EL (cell line): ENCODE results near the gene TMEM170B.
A peak's percentile ranks its signal among the peaks of the same experiment; 100 is the strongest.
"Not testable (repeated sequence)": the region's sequence is repeated elsewhere in the genome, so short reads cannot be mapped to it uniquely, and the experiment has no call there.

ENCODE experiments used
- DNase-seq: peaks from one replicate; pipeline ENCODE4 v3.0.0-alpha.2; 2016

Gene TMEM170B

DNA sequence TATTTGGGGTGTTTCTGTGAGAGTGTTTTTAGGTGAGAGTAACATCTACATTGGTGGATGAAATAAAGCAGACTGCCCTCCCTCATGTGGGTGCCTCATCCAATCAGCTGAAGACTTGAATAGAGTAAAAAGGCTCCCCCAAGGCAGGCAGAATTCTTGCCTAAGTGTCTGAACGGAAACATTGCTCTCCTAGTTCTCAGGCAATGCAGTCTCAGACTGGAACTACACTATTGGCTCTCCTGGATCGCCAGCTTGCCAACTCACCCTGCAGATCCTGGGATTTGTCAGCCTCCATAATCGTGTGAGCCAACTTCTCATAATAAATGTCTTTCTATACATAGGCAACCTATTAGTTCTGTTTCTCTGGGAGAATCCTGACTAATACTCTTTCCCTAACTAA, 5.5 kb upstream of the TMEM170B start:
- no peak for DNase-seq

GRCh38 chr6:11534561-11534960, 3.0 kb upstream of the TMEM170B start:
- DNase-seq: no peak

DNA sequence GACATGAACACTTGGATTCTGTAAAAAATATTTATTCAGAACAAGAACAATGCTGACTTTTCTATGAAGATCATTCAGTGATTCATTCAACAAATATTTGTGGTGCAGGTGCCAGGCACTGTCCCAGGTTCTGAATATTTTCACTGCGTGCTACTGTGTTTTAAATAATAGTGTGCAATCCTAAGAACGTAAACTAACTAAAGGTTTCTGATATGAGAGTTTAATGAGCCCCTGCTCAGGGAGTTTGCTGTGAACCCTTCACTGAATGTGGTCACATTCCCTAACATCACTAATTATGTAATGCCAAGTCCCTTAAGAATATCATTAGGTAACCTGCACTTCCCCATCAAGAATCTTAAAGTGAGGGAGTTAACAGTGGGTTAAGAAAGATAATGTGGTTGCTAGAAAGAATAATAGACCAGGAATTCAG, 1.7 kb upstream of the TMEM170B start:
- peak; percentile 50 for DNase-seq

- no peak for DNase-seq
Observed at GRCh38 chr6:11536795-11537194, 754 bp upstream of the TMEM170B start.

- DNase-seq: peak; percentile 18
Observed at GRCh38 chr6:11538052-11538818, 686 bp downstream of the TMEM170B start.

GRCh38 chr6:11538819-11539468, 1.4 kb downstream of the TMEM170B start:
- no peak for DNase-seq

DNA sequence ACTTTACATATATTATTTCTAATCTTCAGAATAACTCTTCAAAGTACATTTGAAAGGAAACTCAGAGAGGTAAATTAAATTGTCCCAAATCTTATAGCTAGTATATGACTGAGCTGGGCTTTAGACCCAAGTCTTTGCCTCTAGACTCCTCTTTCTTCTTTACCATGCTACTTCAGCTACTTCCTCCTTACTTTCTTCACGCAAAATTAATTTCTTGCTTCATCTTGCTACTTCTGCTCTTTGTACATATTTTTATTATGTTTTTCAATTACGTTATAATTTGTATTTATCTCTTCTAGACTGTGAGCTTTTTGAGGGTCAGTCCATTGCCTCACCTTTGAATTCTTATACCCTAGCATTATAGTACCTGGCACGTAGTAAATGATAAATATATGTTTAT, 5.3 kb downstream of the TMEM170B start:
- DNase-seq: no peak

DNA sequence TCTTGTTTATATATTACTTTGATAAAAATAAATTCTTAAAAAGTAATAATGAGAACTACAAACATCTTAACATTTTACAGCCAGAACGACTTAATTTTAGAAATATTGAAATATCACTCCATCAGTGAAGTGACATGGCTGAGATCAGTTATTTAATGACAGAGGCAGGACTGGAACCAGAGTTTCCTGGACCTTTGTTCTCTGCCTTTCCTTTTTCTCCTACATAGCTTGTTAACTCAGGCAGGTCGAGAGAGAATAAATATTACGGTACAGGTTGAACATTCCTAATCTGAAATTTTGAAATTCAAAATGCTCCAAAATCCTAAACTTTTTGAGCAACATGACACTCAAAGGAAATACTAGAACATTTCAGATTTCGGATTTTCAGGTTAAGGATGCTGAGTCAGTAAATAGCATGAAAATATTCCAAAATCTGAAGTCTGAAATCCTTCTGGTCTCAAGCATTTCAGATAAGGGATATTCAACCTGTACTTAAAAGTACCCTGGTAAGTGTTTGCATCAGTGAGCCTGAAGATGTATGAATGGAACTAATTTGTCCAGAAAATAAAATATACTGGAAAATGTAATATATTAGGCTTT, 6.5 kb downstream of the TMEM170B start:
- no peak for DNase-seq

DNA sequence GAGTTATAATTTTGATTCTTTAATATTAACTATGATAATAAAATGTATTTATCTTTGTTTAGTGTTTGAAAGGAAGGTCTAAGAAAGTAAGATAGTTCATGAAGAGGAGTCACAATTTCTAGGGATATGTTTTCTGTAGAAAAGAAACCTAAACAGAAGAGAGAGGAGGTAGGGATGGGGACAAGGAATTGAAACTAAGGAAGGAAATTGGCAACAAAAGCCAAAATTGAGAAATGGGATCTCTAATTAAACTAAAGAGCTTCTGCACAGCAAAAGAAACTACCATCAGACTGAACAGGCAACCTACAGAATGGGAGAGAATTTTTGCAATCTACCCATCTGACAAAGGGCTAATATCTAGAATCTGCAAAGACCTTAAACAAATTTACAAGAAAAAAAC, 10.3 kb downstream of the TMEM170B start:
- not testable (repeated sequence) for DNase-seq

- not testable (repeated sequence) for DNase-seq
Observed at GRCh38 chr6:11548578-11548977, 11.0 kb downstream of the TMEM170B start.

GRCh38 chr6:11551053-11551452, 13.5 kb downstream of the TMEM170B start:
- DNase-seq: no peak

- no peak for DNase-seq
Observed at GRCh38 chr6:11552442-11552841, 14.9 kb downstream of the TMEM170B start.

DNA sequence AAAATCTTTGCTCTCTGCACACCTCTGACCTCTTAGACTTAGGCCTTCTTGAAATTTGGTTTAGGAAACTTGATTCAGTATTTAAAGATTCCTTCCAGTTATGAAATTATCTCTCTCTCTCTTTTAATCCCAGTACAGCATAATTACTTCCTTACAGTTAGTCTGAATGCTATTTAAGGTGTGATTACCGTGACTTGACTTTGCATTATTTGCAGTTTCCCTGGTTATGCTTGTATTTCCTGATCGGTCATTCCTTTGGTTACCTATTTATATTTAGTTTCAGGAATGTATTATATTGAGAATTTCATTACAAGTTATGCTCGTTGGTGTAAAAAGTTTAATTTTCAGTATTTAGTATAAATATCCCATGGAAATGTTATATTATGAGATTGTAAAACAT, 16.3 kb downstream of the TMEM170B start:
- DNase-seq: no peak

DNA sequence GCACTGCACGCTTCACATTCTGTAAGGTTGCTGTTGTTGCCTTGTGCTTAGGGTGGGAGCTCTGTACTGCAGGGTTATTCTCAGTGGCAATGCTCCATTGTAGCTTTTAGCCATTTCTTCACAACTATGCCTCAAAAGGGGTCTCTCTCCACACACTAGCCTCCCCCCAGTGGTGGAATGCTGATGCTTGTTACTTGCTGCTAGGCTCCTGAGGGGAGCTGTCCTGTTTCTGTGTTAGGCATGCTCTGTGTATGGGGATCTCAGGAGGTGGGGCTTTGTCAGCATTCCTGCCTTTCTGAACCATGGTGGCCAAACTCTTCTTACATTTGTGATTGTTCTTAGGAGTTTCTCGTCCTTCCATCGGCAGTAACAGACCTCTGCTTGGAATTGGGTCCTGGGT, 18.8 kb downstream of the TMEM170B start:
- no peak for DNase-seq

DNA sequence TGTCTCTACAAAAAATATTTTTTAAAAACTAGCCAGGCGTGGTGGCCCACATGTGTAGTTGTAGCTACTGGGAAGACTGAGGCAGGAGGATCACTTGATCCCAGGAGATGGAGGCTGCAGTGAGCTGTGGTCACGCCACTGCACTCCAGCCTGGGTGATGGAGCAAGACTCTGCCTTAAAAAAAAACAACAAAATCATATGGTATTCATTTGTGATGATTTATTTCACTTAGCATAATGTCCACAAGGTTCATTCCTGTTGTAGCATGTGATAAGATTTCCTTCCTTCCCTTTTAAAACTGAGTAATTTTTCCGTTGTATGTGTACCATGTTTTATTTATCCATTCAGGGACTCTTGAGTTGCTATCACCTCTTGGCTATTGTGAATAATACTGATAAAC, 26.2 kb downstream of the TMEM170B start:
- no peak for DNase-seq

- no peak for DNase-seq
Observed at GRCh38 chr6:11566609-11567008, 29.1 kb downstream of the TMEM170B start.

DNA sequence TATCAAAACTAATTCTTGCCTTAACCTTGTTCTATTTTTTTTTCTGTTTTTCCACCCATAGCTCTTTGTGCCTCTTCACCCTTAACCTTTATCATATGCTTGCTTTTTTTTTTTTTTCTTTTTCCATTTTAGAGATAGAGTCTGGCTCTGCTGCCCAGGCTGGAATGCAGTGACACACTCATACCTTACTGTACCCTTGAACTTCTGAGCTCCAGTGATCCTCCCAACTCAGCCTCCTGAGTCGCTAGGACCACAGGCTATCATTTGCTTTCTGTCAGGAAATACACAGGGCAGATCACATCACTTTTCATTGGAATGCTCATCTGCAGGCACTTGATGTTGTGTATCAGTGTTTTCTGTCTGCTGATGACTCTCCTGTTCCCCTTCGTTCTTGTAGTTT, 33.5 kb downstream of the TMEM170B start:
- DNase-seq: no peak

DNA sequence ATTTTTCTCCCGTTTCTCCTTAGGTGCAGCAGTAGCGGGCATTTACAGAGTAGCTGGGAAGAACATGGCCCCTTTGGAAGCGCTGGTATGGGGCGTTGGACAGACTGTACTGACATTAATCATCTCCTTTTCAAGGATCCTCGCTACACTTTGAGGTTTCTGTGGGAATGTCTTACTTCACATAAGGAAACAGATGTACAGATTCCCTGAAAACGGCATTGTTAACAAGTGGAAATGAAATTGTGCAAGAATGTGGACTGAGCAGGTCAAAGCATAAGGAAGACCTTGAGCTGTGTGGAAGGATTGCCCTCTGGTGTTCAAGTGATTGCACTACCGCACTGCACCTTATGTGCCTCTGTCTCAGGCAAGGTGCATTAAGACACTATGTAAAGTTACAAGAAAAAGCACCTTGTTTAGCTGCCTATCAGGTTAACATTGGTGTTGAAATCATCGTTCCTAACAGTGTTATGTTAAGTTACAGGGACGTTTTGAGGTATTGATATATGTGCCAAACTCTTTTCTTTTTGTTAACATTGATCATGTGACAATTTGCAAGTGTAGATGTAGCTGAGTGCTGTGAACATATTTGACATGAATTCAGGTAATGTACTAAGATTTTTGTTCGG, 38.0 kb downstream of the TMEM170B start:
- peak; percentile 74 for DNase-seq

DNA sequence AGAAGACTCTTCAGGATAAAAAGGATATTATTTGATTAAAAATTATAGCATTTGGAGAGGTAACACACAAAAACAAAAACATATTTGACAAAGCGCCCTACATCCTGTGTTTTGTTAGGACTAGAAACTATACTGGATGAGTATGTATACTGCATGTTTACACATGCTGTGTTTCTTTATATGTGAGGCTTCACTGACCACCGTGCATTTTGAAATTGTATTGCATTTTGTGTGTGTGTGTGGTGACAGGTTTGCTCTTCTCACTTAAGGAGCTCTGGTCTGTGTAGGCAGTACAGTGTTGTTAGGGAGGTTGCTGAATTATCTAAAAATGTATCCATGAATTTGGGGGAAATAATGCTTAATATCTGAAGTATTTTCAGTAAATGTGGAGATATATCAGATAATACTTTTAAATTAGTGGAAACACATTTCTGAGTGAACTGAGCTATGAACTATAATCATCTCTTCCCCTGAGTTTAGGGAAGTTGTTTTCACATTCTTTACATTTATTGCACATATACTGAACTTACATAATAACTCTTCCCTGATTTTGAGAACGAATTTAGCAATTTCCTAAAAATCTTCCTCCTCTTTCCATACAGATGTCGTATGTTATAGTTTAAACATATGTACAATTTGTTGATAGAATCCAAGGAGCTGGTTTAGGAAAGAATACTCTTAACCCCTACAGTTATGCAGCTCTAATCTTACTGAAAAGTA, 43.3 kb downstream of the TMEM170B start:
- no peak for DNase-seq

GRCh38 chr6:11584244-11584643, 46.7 kb downstream of the TMEM170B start:
- DNase-seq: peak; percentile 39

DNA sequence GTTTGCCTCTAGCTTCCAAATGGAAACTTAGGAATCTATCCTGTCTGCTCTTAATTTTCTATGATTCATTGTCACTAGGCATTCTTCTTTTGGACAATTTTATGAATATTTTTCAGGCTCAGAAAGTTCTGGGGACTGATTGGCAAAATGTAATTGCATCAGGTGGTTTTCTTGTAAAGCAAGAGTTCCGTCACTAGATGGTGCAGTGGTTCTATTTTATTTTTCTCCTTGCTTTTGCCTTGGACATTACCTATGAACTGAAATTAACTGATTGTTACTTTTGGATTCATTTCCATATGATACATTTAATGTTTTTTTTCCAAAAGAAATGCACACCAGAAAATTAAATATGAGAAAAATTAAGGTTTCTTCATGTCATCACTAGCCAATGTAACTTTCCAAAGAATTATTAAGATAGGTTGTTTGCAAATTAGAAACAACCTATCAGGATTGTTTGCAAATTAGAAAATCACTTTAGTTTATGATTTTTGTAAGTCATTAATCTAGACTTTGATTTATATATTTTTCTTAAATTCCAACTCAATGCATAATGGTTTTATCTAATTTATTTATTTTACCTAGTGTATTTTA, 48.0 kb downstream of the TMEM170B start:
- peak; percentile 73 for DNase-seq

- DNase-seq: peak; percentile 36
Observed at GRCh38 chr6:11586117-11586516, 48.6 kb downstream of the TMEM170B start.

- peak; percentile 93 for DNase-seq
Observed at GRCh38 chr6:11586536-11586935, 49.0 kb downstream of the TMEM170B start.
